ENCODE measurements around the gene RPS6KA3. TPM values are rescaled to one million over a fixed set of nuclear protein-coding genes. Genes with fewer than 3 reads are reported as not detected.
A peak's percentile ranks its signal among the peaks of the same experiment; 100 is the strongest.

Gene RPS6KA3
- total and polyA plus RNA-seq, 10 donors: 8.4 to 85.9 (median 60.4) TPM

GRCh38 chrX:20270562-20270890 is 3.8 kb upstream of the RPS6KA3 start:
- Histone ChIP-seq H3K27ac (no peak overlapping the region), H3K4me1 (peaks cover 0 to 9% (median 0%) of the 10 kb centered on the region in 6 donors), H3K27me3 (replicated peaks in 1 of 7) (peaks cover 0 to 14% (median 0%) of the 10 kb centered on the region in 7 donors), H3K9me3 (no peaks in the 10 kb centered on the region), H3K36me3 (no peaks in the 10 kb centered on the region), H3K4me3 (no peak overlapping the region)
- intact Hi-C loops (cut with DNase I; ENCODE audit: low total_unique reads): no loop called here
- no peak for DNase-seq
- 52 to 89% (median 83%) methylated on average over 1 of the region's 1 CpG for WGBS, 5 donors
- TF ChIP-seq CTCF (IDR thresholded peaks at IDR 0.05 in 8 of 11, conservative IDR thresholded peaks at IDR 0.05 in 3 of 11): no peak
- no peak for TF ChIP-seq POLR2AphosphoS5 (IDR thresholded peaks at IDR 0.05)
- no peak for TF ChIP-seq POLR2A (IDR thresholded peaks at IDR 0.05)

- no peak overlapping the region for H3K4me3 ChIP-seq
- intact Hi-C loops (cut with DNase I; ENCODE audit: low total_unique reads): no loop called here
- peaks cover 0 to 9% (median 0%) of the 10 kb centered on the region in 6 donors for H3K4me1 ChIP-seq
- peaks cover 0 to 14% (median 0%) of the 10 kb centered on the region in 7 donors for H3K27me3 ChIP-seq (replicated peaks in 1 of 7)
- WGBS, 5 donors: 78 to 94% (median 91%) methylated on average over 4 of the region's 4 CpGs
- DNase-seq: no peak
- H3K27ac ChIP-seq: no peak overlapping the region
- no peaks in the 10 kb centered on the region for H3K36me3 ChIP-seq
- H3K9me3 ChIP-seq: no peaks in the 10 kb centered on the region
- TF ChIP-seq POLR2A (IDR thresholded peaks at IDR 0.05) (no peak), CTCF (IDR thresholded peaks at IDR 0.05 in 8 of 11, conservative IDR thresholded peaks at IDR 0.05 in 3 of 11) (no peak), POLR2AphosphoS5 (IDR thresholded peaks at IDR 0.05) (no peak)
These were observed 3.3 kb upstream of the RPS6KA3 start for GRCh38 chrX:20269848-20270561.

GRCh38 chrX:20267931-20268701 is 1.4 kb upstream of the RPS6KA3 start:
- WGBS, 5 donors: 8 to 44% (median 17%) methylated on average over 20 to 54 of the region's 54 CpGs
- TF ChIP-seq POLR2AphosphoS5 (IDR thresholded peaks at IDR 0.05): peak in 2 of 3 donors; percentile 29 to 37
- TF ChIP-seq CTCF (IDR thresholded peaks at IDR 0.05 in 8 of 11, conservative IDR thresholded peaks at IDR 0.05 in 3 of 11): no peak
- Histone ChIP-seq H3K36me3 (no peaks in the 10 kb centered on the region), H3K27ac (peak overlapping the region in 6 of 8 donors; percentile 83 to 92 (median 88)), H3K9me3 (no peaks in the 10 kb centered on the region), H3K4me3 (peak overlapping the region; percentile 34 to 81 (median 58)), H3K4me1 (peaks cover 0 to 28% (median 15%) of the 10 kb centered on the region in 6 donors), H3K27me3 (replicated peaks in 1 of 7) (peaks cover 0 to 14% (median 0%) of the 10 kb centered on the region in 7 donors)
- peak; percentile 87 for DNase-seq
- intact Hi-C loops (cut with DNase I; ENCODE audit: low total_unique reads): no loop called here

- peak overlapping the region; percentile 34 to 81 (median 58) for H3K4me3 ChIP-seq
- intact Hi-C loops (cut with DNase I; ENCODE audit: low total_unique reads): no loop called here
- peaks cover 0 to 14% (median 0%) of the 10 kb centered on the region in 7 donors for H3K27me3 ChIP-seq (replicated peaks in 1 of 7)
- peaks cover 0 to 34% (median 20%) of the 10 kb centered on the region in 6 donors for H3K4me1 ChIP-seq
- H3K9me3 ChIP-seq: no peaks in the 10 kb centered on the region
- 0 to 38% (median 1%) methylated on average over 13 to 14 of the region's 14 CpGs for WGBS, 5 donors
- DNase-seq: no peak
- H3K36me3 ChIP-seq: no peaks in the 10 kb centered on the region
- TF ChIP-seq CTCF (IDR thresholded peaks at IDR 0.05 in 8 of 11, conservative IDR thresholded peaks at IDR 0.05 in 3 of 11) (no peak), POLR2AphosphoS5 (IDR thresholded peaks at IDR 0.05) (no peak), POLR2A (IDR thresholded peaks at IDR 0.05) (no peak)
- H3K27ac ChIP-seq: peak overlapping the region in 7 of 8 donors; percentile 72 to 92 (median 86)
These were observed 860 bp upstream of the RPS6KA3 start for GRCh38 chrX:20267607-20267930.

Measured in spleen (tissue), 11 donors.